Measurements from ENCODE around the gene FRZB. TPM values are rescaled to one million over a fixed set of nuclear protein-coding genes. Genes with fewer than 3 reads are reported as not detected.

FRZB gene
- total and polyA plus RNA-seq, 2 of the 13 experiments (the other 11 are each of a cell fraction or from before 2014, with no cell fraction given) = 0.04 to 1.2 TPM

GRCh38 chr2:182854375-182855105, 11.9 kb downstream of the FRZB start:
- Histone ChIP-seq H3K79me2 (ENCODE audit: insufficient read depth, low read length) (no peaks in the 10 kb centered on the region), H3K4me2 (ENCODE audit: low read depth, low read length) (no peak overlapping the region), H4K20me1 (ENCODE audit: insufficient read depth, low read length) (no peaks in the 10 kb centered on the region), H3K4me1 (ENCODE audit: insufficient read depth, low read length) (no peaks in the 10 kb centered on the region), H3K4me3 (replicated peaks in 1 of 3; ENCODE audit: insufficient read depth in 1 of 3, low read depth in 2 of 3, low read length in 3 of 3) (no peak overlapping the region), H3K27ac (ENCODE audit: extremely low read length, insufficient read depth, low read length) (no peak overlapping the region), H3K9ac (ENCODE audit: insufficient read depth, low read depth, low read length) (no peak overlapping the region), H3K36me3 (replicated peaks in 1 of 2; ENCODE audit: control insufficient read depth in 1 of 2, insufficient read depth in 2 of 2, low read length in 2 of 2) (no peaks in the 10 kb centered on the region), H3K9me3 (ENCODE audit: low read length) (no peaks in the 10 kb centered on the region), H2AFZ (ENCODE audit: low read length) (no peak overlapping the region), H3K27me3 (ENCODE audit: control insufficient read depth in 1 of 2, insufficient read depth in 2 of 2, low read length in 2 of 2) (no peaks in the 10 kb centered on the region)
- ChIA-PET CTCF (ENCODE audit: low intra/inter-chr PET ratio, low total read pairs) (no interaction called here), POLR2A (no interaction called here)
- ATAC-seq (no peak), DNase-seq (ENCODE audit: low spot score) (no peak), FAIRE-seq (no peak)
- intact Hi-C loops (cut with micrococcal nuclease; ENCODE audit: unreplicated experiment) = no loop called here
- in situ Hi-C loops (cut with HindIII; ENCODE audit: extremely low pct_ligation_motif_present, low pct_unique_long_range_greater_than_20kb) = no loop called here
- no TSS peak for BruUV-seq (replicated peaks)
- 21% methylated on average over 5 of the region's 5 CpGs for WGBS (ENCODE audit: low lambda C conversion rate)
- TF ChIP-seq ZNF224 (CRISPR knock-in tag; IDR thresholded peaks at IDR 0.05) (no peak), SNAI1 (CRISPR knock-in tag; IDR thresholded peaks at IDR 0.05; ENCODE audit: borderline replicate concordance) (no peak), ZNF761 (CRISPR knock-in tag; conservative IDR thresholded peaks at IDR 0.05) (no peak), ZNF780A (CRISPR knock-in tag; IDR thresholded peaks at IDR 0.05) (no peak), SETDB1 (CRISPR knock-in tag; IDR thresholded peaks at IDR 0.05; ENCODE audit: borderline replicate concordance) (no peak), ZNF264 (CRISPR knock-in tag; IDR thresholded peaks at IDR 0.05) (no peak), RBM22 (optimal IDR thresholded peaks at IDR 0.05; ENCODE audit: low read length) (no peak), EHMT2 (IDR thresholded peaks at IDR 0.05; ENCODE audit: borderline replicate concordance, low read depth, low read length) (no peak), TBL1XR1 (IDR thresholded peaks at IDR 0.05; ENCODE audit: borderline replicate concordance, low read length, partially characterized antibody) (no peak), ZSCAN9 (CRISPR knock-in tag; IDR thresholded peaks at IDR 0.05; ENCODE audit: borderline replicate concordance) (no peak)
- TF ChIP-seq, protein P1, sequence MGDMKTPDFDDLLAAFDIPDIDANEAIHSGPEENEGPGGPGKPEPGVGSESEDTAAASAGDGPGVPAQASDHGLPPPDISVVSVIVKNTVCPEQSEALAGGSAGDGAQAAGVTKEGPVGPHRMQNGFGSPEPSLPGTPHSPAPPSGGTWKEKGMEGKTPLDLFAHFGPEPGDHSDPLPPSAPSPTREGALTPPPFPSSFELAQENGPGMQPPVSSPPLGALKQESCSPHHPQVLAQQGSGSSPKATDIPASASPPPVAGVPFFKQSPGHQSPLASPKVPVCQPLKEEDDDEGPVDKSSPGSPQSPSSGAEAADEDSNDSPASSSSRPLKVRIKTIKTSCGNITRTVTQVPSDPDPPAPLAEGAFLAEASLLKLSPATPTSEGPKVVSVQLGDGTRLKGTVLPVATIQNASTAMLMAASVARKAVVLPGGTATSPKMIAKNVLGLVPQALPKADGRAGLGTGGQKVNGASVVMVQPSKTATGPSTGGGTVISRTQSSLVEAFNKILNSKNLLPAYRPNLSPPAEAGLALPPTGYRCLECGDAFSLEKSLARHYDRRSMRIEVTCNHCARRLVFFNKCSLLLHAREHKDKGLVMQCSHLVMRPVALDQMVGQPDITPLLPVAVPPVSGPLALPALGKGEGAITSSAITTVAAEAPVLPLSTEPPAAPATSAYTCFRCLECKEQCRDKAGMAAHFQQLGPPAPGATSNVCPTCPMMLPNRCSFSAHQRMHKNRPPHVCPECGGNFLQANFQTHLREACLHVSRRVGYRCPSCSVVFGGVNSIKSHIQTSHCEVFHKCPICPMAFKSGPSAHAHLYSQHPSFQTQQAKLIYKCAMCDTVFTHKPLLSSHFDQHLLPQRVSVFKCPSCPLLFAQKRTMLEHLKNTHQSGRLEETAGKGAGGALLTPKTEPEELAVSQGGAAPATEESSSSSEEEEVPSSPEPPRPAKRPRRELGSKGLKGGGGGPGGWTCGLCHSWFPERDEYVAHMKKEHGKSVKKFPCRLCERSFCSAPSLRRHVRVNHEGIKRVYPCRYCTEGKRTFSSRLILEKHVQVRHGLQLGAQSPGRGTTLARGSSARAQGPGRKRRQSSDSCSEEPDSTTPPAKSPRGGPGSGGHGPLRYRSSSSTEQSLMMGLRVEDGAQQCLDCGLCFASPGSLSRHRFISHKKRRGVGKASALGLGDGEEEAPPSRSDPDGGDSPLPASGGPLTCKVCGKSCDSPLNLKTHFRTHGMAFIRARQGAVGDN (CRISPR knock-in tag; IDR thresholded peaks at IDR 0.05) = no peak
- TF ChIP-seq, protein P2, sequence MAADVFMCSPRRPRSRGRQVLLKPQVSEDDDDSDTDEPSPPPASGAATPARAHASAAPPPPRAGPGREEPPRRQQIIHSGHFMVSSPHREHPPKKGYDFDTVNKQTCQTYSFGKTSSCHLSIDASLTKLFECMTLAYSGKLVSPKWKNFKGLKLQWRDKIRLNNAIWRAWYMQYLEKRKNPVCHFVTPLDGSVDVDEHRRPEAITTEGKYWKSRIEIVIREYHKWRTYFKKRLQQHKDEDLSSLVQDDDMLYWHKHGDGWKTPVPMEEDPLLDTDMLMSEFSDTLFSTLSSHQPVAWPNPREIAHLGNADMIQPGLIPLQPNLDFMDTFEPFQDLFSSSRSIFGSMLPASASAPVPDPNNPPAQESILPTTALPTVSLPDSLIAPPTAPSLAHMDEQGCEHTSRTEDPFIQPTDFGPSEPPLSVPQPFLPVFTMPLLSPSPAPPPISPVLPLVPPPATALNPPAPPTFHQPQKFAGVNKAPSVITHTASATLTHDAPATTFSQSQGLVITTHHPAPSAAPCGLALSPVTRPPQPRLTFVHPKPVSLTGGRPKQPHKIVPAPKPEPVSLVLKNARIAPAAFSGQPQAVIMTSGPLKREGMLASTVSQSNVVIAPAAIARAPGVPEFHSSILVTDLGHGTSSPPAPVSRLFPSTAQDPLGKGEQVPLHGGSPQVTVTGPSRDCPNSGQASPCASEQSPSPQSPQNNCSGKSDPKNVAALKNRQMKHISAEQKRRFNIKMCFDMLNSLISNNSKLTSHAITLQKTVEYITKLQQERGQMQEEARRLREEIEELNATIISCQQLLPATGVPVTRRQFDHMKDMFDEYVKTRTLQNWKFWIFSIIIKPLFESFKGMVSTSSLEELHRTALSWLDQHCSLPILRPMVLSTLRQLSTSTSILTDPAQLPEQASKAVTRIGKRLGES (CRISPR knock-in tag; IDR thresholded peaks at IDR 0.05; ENCODE audit: borderline replicate concordance) = no peak

Data from HepG2 (cell line).